ENCODE data around the gene CDH4.

Gene CDH4

DNA sequence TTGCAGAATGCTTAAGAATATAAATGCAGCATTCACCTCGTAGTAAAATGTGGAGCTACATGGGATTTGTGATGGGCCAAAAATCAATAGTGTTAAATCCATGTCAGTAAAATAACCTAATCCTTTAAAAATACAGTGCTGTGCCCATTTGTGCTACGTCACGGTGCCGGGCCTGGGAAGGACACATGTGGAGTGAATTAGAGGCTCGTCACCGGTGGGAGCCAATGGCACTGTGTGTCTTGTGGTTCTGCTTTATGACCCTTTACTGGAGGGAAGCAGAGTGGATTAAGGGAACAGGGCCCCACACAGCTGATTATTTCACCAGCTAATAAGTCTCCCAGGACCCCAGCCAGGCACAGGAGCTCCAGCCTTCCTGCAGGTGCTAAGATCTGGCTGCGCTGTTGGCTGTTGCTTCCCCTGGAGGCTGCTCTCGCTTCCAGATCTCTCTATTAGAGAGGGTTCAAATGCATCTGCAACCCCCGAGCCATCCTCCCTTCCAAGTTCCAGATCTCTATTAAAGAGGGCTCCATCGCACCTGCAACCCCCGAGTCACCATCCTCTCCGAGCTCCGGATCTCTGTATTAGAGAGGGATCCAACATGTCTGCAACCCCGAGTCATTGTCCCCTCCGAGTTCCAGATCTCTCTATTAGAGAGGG lies 405.8 kb downstream of the CDH4 start:
- no peaks in the 10 kb centered on the region for H3K27me3 ChIP-seq (ENCODE audit: insufficient read depth, poor library complexity, severe bottlenecking)
- H3K27ac ChIP-seq (replicated peaks): no peak overlapping the region
- no peak for DNase-seq (ENCODE audit: low read depth in 1 of 2, low spot score in 1 of 2)
- no peak overlapping the region for H3K4me3 ChIP-seq (replicated peaks; ENCODE audit: insufficient read depth, low read length)
- TF ChIP-seq SPI1 (IDR thresholded peaks at IDR 0.05; ENCODE audit: borderline replicate concordance, low read depth): no peak

DNA sequence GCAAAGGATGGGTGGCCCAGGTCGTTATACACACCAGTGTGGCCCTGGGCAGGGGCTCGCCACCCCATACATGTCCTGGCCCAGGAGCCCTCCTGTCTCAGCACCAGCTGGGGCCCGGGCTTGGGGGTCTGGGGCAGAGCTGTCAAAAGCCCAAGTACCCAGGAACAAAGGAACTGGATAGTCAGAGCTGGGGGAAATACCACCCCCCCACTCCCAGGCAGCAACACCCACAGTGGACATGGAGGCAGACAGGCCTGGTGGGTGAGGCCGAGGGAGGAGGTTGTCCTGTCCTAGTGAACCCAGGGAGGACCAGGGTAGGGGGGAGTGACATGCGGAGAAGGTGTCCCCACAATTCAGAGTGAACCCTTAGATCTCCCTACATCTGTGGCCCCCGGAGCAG lies 406.5 kb downstream of the CDH4 start:
- TF ChIP-seq GABPA (IDR thresholded peaks at IDR 0.05; ENCODE audit: low read depth) (no peak), POLR2AphosphoS5 (IDR thresholded peaks at IDR 0.05; ENCODE audit: low read depth) (no peak), SPI1 (IDR thresholded peaks at IDR 0.05; ENCODE audit: borderline replicate concordance, low read depth) (no peak)
- TF ChIP-seq, protein P1, sequence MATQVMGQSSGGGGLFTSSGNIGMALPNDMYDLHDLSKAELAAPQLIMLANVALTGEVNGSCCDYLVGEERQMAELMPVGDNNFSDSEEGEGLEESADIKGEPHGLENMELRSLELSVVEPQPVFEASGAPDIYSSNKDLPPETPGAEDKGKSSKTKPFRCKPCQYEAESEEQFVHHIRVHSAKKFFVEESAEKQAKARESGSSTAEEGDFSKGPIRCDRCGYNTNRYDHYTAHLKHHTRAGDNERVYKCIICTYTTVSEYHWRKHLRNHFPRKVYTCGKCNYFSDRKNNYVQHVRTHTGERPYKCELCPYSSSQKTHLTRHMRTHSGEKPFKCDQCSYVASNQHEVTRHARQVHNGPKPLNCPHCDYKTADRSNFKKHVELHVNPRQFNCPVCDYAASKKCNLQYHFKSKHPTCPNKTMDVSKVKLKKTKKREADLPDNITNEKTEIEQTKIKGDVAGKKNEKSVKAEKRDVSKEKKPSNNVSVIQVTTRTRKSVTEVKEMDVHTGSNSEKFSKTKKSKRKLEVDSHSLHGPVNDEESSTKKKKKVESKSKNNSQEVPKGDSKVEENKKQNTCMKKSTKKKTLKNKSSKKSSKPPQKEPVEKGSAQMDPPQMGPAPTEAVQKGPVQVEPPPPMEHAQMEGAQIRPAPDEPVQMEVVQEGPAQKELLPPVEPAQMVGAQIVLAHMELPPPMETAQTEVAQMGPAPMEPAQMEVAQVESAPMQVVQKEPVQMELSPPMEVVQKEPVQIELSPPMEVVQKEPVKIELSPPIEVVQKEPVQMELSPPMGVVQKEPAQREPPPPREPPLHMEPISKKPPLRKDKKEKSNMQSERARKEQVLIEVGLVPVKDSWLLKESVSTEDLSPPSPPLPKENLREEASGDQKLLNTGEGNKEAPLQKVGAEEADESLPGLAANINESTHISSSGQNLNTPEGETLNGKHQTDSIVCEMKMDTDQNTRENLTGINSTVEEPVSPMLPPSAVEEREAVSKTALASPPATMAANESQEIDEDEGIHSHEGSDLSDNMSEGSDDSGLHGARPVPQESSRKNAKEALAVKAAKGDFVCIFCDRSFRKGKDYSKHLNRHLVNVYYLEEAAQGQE (IDR thresholded peaks at IDR 0.05; ENCODE audit: insufficient replicate concordance, low read depth): no peak
- TF ChIP-seq, protein P2, sequence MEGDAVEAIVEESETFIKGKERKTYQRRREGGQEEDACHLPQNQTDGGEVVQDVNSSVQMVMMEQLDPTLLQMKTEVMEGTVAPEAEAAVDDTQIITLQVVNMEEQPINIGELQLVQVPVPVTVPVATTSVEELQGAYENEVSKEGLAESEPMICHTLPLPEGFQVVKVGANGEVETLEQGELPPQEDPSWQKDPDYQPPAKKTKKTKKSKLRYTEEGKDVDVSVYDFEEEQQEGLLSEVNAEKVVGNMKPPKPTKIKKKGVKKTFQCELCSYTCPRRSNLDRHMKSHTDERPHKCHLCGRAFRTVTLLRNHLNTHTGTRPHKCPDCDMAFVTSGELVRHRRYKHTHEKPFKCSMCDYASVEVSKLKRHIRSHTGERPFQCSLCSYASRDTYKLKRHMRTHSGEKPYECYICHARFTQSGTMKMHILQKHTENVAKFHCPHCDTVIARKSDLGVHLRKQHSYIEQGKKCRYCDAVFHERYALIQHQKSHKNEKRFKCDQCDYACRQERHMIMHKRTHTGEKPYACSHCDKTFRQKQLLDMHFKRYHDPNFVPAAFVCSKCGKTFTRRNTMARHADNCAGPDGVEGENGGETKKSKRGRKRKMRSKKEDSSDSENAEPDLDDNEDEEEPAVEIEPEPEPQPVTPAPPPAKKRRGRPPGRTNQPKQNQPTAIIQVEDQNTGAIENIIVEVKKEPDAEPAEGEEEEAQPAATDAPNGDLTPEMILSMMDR (IDR thresholded peaks at IDR 0.05; ENCODE audit: insufficient read depth, low read length): no peak
- no peak overlapping the region for H3K27ac ChIP-seq (replicated peaks)
- H3K27me3 ChIP-seq (ENCODE audit: insufficient read depth, poor library complexity, severe bottlenecking): no peaks in the 10 kb centered on the region

DNA sequence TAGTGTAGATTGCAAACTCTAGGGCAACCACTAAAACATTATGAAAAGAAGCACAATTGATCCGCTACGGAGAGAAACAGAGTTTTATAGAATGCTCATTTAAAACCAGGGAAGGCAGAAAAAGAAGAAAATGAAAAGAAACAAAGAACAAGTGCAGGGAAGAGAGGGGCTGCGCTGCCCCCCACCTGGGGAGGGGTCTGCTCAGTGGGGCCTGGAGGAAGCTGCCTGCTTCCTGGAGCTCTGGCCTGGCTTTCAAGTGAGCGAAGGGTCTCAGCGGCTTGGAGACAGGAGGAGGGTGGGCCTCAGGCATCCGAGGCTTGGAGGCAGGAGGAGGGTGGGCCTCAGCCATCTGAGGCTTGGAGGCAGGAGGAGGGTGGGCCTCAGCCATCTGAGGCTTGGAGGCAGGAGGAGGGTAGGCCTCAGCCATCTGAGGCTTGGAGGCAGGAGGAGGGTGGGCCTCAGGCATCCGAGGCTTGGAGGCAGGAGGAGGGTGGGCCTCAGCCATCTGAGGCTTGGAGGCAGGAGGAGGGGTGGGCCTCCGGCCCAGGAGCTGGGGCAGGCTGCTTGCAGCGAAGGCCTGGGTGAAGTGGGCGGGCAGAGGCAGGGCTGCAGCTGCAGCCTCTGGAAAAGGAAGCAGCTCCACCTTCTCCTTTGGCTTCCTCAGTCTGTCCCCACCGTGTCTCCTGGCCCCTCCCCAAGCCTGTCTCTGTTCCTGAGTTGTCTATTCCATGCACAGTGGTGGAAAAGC lies 407.4 kb downstream of the CDH4 start:
- Histone ChIP-seq H3K27me3 (ENCODE audit: insufficient read depth, poor library complexity, severe bottlenecking) (no peaks in the 10 kb centered on the region), H3K27ac (replicated peaks) (no peak overlapping the region), H3K4me3 (replicated peaks; ENCODE audit: insufficient read depth, low read length) (no peak overlapping the region)
- no peak for DNase-seq (ENCODE audit: low read depth in 1 of 2, low spot score in 1 of 2)
- TF ChIP-seq, protein P1 (IDR thresholded peaks at IDR 0.05; ENCODE audit: insufficient replicate concordance, low read depth): no peak
- TF ChIP-seq GABPA (IDR thresholded peaks at IDR 0.05; ENCODE audit: low read depth): no peak
- TF ChIP-seq, protein P2 (IDR thresholded peaks at IDR 0.05; ENCODE audit: insufficient read depth, low read length): no peak
- TF ChIP-seq SPI1 (IDR thresholded peaks at IDR 0.05; ENCODE audit: borderline replicate concordance, low read depth): no peak
- TF ChIP-seq POLR2AphosphoS5 (IDR thresholded peaks at IDR 0.05; ENCODE audit: low read depth): no peak

More for the DNA sequence above, 406.5 kb downstream of the CDH4 start:
- H3K4me3 ChIP-seq (replicated peaks; ENCODE audit: insufficient read depth, low read length): no peak overlapping the region
- no peak for DNase-seq (ENCODE audit: low read depth in 1 of 2, low spot score in 1 of 2)

DNA sequence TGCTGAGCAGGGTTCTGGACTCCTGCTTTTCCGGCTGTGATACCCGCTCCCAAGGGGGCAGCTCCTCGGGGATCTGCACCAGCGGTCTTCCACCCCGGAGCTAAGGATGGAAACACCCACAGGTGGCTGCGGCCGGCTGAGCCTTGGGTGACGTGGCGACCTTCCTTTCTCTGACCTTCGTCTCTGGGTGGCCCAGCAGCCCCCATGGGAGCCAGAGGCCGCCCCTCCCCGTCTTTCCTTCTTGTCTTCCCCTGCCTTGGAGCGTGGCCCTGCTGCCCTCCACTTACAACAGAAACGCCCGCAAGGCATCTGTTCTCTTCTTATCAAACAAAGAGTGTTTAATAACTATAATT lies 407.9 kb downstream of the CDH4 start:
- TF ChIP-seq GABPA (IDR thresholded peaks at IDR 0.05; ENCODE audit: low read depth) (no peak), SPI1 (IDR thresholded peaks at IDR 0.05; ENCODE audit: borderline replicate concordance, low read depth) (no peak), POLR2AphosphoS5 (IDR thresholded peaks at IDR 0.05; ENCODE audit: low read depth) (no peak)
- TF ChIP-seq, protein P2 (IDR thresholded peaks at IDR 0.05; ENCODE audit: insufficient read depth, low read length): no peak
- TF ChIP-seq, protein P1 (IDR thresholded peaks at IDR 0.05; ENCODE audit: insufficient replicate concordance, low read depth): no peak
- no peak for DNase-seq (ENCODE audit: low read depth in 1 of 2, low spot score in 1 of 2)
- no peaks in the 10 kb centered on the region for H3K27me3 ChIP-seq (ENCODE audit: insufficient read depth, poor library complexity, severe bottlenecking)
- H3K4me3 ChIP-seq (replicated peaks; ENCODE audit: insufficient read depth, low read length): no peak overlapping the region
- no peak overlapping the region for H3K27ac ChIP-seq (replicated peaks)
